DOHH2 (cell line): ENCODE measurements around the gene NSMCE1.

Experiments used
- EZH2phosphoT487 ChIP-seq: fragments of 200-600 bp; sonication (generic); IDR thresholded peaks from 2 replicates; pipeline ENCODE4 v1.6.1; 2017; ENCODE audit warnings: borderline replicate concordance, mild to moderate bottlenecking, antibody characterized with exemption, low read length, moderate library complexity, mixed read lengths
- TF ChIP-seq, protein P1 (sequence below): fragments of 200-600 bp; sonication (generic); IDR thresholded peaks from one replicate; pipeline ENCODE4 v1.5.1; 2014; ENCODE audit warnings: antibody characterized with exemption, mild to moderate bottlenecking, low read depth, low read length; ENCODE audit not compliant: poor library complexity, severe bottlenecking

- TF ChIP-seq, protein P1, sequence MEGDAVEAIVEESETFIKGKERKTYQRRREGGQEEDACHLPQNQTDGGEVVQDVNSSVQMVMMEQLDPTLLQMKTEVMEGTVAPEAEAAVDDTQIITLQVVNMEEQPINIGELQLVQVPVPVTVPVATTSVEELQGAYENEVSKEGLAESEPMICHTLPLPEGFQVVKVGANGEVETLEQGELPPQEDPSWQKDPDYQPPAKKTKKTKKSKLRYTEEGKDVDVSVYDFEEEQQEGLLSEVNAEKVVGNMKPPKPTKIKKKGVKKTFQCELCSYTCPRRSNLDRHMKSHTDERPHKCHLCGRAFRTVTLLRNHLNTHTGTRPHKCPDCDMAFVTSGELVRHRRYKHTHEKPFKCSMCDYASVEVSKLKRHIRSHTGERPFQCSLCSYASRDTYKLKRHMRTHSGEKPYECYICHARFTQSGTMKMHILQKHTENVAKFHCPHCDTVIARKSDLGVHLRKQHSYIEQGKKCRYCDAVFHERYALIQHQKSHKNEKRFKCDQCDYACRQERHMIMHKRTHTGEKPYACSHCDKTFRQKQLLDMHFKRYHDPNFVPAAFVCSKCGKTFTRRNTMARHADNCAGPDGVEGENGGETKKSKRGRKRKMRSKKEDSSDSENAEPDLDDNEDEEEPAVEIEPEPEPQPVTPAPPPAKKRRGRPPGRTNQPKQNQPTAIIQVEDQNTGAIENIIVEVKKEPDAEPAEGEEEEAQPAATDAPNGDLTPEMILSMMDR = no peak
- no peak for TF ChIP-seq EZH2phosphoT487
These were observed 31.8 kb downstream of the NSMCE1 start for GRCh38 chr16:27236635-27237218.
